Measurements from ENCODE around the gene KSR2. TPM values are rescaled to one million over a fixed set of nuclear protein-coding genes. Genes with fewer than 3 reads are reported as not detected.

Gene KSR2
- total RNA-seq, 1 experiment from 2014 or later = 0.15 TPM

DNA sequence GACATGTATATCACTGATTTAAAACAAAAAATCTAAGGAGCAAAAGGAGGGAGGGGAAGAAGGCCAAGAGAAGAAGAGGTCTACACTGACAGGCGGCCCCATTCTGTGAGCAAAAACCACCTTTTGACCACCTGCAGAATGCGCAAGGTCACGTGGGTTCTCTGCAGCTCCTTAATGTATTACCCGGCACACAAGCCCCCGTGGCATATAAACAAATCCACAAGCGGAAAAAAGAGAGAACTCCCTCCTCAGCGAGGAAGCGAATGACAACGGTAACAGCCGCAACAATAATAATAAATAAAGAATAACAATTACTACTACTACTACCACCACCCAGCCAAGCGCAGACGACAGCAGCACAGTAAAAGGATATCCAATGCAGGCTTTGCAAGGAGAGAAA lies 1.3 kb downstream of the KSR2 start:
- in situ Hi-C loops (cut with HindIII; ENCODE audit: low pct_unique_long_range_greater_than_20kb, low sequenced_read_pairs) = no loop called here
- peaks cover 28% of the 10 kb centered on the region for H3K27me3 ChIP-seq (ENCODE audit: control insufficient read depth, insufficient read depth, low read length)
- intact Hi-C loops (cut with micrococcal nuclease; ENCODE audit: unreplicated experiment) = no loop called here
- no peak overlapping the region for H3K27ac ChIP-seq (ENCODE audit: low read length)
- ATAC-seq (no peak), DNase-seq (ENCODE audit: low read depth, low spot score) (no peak)
- TF ChIP-seq SIN3A (IDR thresholded peaks at IDR 0.05; ENCODE audit: borderline replicate concordance, insufficient read depth, low read depth, low read length) = no peak
- TF ChIP-seq, protein P1, sequence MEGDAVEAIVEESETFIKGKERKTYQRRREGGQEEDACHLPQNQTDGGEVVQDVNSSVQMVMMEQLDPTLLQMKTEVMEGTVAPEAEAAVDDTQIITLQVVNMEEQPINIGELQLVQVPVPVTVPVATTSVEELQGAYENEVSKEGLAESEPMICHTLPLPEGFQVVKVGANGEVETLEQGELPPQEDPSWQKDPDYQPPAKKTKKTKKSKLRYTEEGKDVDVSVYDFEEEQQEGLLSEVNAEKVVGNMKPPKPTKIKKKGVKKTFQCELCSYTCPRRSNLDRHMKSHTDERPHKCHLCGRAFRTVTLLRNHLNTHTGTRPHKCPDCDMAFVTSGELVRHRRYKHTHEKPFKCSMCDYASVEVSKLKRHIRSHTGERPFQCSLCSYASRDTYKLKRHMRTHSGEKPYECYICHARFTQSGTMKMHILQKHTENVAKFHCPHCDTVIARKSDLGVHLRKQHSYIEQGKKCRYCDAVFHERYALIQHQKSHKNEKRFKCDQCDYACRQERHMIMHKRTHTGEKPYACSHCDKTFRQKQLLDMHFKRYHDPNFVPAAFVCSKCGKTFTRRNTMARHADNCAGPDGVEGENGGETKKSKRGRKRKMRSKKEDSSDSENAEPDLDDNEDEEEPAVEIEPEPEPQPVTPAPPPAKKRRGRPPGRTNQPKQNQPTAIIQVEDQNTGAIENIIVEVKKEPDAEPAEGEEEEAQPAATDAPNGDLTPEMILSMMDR (IDR thresholded peaks at IDR 0.05) = no peak
- no peak for TF ChIP-seq POLR2AphosphoS5 (IDR thresholded peaks at IDR 0.05; ENCODE audit: low read depth, low read length)
- TF ChIP-seq, protein P2, sequence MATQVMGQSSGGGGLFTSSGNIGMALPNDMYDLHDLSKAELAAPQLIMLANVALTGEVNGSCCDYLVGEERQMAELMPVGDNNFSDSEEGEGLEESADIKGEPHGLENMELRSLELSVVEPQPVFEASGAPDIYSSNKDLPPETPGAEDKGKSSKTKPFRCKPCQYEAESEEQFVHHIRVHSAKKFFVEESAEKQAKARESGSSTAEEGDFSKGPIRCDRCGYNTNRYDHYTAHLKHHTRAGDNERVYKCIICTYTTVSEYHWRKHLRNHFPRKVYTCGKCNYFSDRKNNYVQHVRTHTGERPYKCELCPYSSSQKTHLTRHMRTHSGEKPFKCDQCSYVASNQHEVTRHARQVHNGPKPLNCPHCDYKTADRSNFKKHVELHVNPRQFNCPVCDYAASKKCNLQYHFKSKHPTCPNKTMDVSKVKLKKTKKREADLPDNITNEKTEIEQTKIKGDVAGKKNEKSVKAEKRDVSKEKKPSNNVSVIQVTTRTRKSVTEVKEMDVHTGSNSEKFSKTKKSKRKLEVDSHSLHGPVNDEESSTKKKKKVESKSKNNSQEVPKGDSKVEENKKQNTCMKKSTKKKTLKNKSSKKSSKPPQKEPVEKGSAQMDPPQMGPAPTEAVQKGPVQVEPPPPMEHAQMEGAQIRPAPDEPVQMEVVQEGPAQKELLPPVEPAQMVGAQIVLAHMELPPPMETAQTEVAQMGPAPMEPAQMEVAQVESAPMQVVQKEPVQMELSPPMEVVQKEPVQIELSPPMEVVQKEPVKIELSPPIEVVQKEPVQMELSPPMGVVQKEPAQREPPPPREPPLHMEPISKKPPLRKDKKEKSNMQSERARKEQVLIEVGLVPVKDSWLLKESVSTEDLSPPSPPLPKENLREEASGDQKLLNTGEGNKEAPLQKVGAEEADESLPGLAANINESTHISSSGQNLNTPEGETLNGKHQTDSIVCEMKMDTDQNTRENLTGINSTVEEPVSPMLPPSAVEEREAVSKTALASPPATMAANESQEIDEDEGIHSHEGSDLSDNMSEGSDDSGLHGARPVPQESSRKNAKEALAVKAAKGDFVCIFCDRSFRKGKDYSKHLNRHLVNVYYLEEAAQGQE (IDR thresholded peaks at IDR 0.05; ENCODE audit: insufficient read depth in 1 of 2, low read depth in 2 of 2, low read length in 1 of 2) = no peak
- TF ChIP-seq TCF7L2 (IDR thresholded peaks at IDR 0.05; ENCODE audit: low read depth, low read length) = no peak
- no peaks in the 10 kb centered on the region for H3K4me1 ChIP-seq (ENCODE audit: control insufficient read depth, insufficient read depth, low read length)
- ChIA-PET CTCF (no interaction called here), POLR2A (interaction anchor here (0.6 kb wide), 1 partner anchor 93 kb away, joined by 5 read pairs; the partner anchor contains the start of gene WSB2)
- BruUV-seq (replicated peaks) = no TSS peak
- no peaks in the 10 kb centered on the region; the same call in 1 of the 2 replicates for H3K36me3 ChIP-seq (ENCODE audit: control insufficient read depth, insufficient read depth, low read length)
- no peak overlapping the region for H3K4me3 ChIP-seq (ENCODE audit: low read depth in 2 of 2, low read length in 2 of 2)
- 0 out of 2 replicates have a peak, but pooled peaks cover 4% of the 10 kb centered on the region for H3K9me3 ChIP-seq (ENCODE audit: control insufficient read depth, insufficient read depth, low read depth, low read length)

DNA sequence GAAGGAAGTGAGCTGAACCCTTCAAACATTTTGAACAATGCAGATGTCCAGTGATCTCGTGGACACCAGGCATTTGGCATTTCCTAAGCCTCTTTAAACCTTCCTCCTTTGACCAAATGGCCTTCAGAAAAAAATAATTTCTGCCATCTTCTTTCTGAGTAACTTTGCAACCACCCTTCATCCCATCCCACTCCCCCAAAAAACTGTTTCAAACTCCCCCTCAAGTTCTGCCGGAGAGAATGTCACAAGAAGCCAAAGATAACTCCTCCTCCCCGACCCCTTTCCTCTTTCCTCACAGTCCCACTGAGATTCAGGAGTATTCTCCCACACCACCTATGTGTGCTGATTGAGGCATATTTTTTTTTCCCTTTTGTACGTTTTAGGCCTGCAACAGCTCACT lies 1.7 kb downstream of the KSR2 start:
- no peak for TF ChIP-seq SIN3A (IDR thresholded peaks at IDR 0.05; ENCODE audit: borderline replicate concordance, insufficient read depth, low read depth, low read length)
- TF ChIP-seq POLR2AphosphoS5 (IDR thresholded peaks at IDR 0.05; ENCODE audit: low read depth, low read length) = no peak
- TF ChIP-seq, protein P1 (IDR thresholded peaks at IDR 0.05) = no peak
- TF ChIP-seq, protein P2 (IDR thresholded peaks at IDR 0.05; ENCODE audit: insufficient read depth in 1 of 2, low read depth in 2 of 2, low read length in 1 of 2) = no peak
- no peak for TF ChIP-seq TCF7L2 (IDR thresholded peaks at IDR 0.05; ENCODE audit: low read depth, low read length)
- H3K4me3 ChIP-seq (ENCODE audit: low read depth in 2 of 2, low read length in 2 of 2) = no peak overlapping the region
- no peaks in the 10 kb centered on the region for H3K4me1 ChIP-seq (ENCODE audit: control insufficient read depth, insufficient read depth, low read length)
- ChIA-PET POLR2A (interaction anchor here (0.6 kb wide), 1 partner anchor 94 kb away, joined by 5 read pairs; the partner anchor contains the start of gene WSB2), CTCF (no interaction called here)
- H3K36me3 ChIP-seq (ENCODE audit: control insufficient read depth, insufficient read depth, low read length) = no peaks in the 10 kb centered on the region; the same call in 1 of the 2 replicates
- DNase-seq (ENCODE audit: low read depth, low spot score) (no peak), ATAC-seq (no peak)
- no peak overlapping the region for H3K27ac ChIP-seq (ENCODE audit: low read length)
- H3K27me3 ChIP-seq (ENCODE audit: control insufficient read depth, insufficient read depth, low read length) = peaks cover 28% of the 10 kb centered on the region
- intact Hi-C loops (cut with micrococcal nuclease; ENCODE audit: unreplicated experiment) (no loop called here), in situ Hi-C loops (cut with HindIII; ENCODE audit: low pct_unique_long_range_greater_than_20kb, low sequenced_read_pairs) (no loop called here)
- 0 out of 2 replicates have a peak, but pooled peaks cover 3% of the 10 kb centered on the region for H3K9me3 ChIP-seq (ENCODE audit: control insufficient read depth, insufficient read depth, low read depth, low read length)
- BruUV-seq (replicated peaks) = no TSS peak
